NCI-H748 (cell line): Measurements from ENCODE around the gene ZNF366.

Experiments used
- DNase-seq: peaks from one replicate; lab custom pipeline; 2025; ENCODE audit not compliant: unreplicated experiment; lab: John Stamatoyannopoulos, UW

The ZNF366 gene

DNA sequence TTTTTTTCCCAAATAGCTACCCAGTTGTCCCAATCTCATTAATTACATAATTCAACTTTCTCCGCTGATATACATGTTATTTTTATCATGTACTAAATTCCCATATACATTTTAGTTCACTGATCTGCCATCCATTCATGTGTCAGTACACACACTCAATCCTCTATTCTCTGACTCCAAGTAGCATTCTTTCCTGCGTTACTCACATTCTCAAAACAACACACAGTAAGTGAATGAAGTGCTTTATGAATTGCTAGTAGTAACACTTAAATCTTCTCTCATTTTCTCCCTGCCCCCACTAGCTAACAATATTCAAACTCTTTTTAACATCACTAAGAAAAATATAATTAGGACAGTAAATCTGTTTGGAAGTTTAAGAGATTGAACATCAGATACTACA lies 8.9 kb downstream of the ZNF366 start:
- DNase-seq = no peak

DNA sequence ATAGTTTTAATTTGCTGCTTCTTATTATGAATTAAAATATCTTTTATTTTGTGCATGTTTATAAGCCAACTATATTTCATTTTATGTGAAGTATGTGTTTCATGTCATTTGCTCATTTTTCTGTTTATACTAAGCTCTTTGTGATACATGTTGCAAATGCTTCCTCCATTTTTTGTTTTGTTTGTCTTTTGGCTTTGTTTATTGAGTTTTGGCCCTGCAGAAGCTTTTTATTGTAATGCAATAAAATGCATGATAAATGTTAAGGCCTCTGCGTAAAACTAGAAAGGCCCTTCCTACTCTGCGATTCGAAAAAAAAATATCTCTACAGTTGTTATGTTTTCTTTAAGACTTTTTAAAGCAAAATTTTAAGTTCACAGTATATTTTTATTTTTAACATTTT lies 9.4 kb downstream of the ZNF366 start:
- DNase-seq = no peak

DNA sequence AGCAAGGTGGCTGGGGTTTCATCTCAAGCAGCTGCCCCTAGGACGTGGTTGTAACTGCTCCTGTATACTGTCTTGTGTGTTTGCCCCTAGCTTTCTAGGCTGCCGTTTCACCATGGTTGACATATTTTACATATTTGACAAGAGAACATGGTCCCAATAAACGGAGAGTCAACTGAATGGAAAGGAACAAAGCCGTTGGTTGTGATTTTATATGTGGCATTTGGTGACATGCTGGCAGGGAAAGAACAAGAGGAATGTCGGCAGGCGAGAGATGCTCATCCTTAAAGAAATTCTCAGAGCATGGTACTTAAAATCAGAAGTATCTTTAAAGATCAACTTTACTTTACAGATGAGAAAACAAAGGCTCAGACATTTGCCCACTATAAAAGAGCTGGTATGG lies 11.8 kb downstream of the ZNF366 start:
- no peak for DNase-seq

DNA sequence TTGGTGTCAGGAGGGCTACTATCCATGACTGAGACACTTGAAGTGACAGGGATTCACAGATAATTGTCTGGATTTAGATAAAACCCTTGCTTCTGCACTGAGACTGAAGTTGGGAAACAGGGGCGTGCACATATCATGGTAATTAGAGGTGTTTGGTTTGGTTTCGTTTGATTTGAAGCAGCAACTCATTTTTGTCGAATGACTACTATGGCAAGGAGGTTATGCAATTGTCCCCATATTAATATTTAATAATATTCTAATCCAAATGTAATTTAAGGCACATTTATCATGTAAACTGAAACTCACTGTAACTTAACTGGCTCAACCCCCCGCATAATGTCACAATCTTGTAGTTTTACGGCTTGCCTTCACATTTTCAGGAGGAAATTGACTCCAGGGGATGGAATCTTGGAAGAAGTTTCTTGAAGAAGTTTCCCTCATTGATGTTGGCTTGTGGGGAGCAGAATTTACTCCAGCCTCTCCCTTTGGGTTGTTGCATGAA lies 12.5 kb downstream of the ZNF366 start:
- no peak for DNase-seq

DNA sequence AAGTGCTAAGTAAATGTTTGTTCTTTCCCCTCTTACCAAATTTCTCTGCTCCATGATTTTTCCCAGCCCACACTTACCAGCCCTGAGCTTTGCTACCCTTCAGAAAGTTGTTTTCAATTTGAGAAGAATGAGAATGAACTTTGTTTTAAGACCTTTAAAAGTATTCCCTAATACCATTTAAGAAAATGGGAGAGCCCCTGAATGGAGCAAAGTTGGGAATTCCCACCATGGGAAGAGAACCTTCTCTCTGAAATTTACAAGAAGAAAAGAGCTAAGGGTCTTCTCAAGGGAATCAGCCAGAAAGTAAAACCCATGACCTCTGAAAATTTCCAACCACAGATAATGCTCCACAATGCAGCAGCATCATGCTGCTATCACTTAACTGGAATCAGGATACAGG lies 17.7 kb downstream of the ZNF366 start:
- DNase-seq = no peak

DNA sequence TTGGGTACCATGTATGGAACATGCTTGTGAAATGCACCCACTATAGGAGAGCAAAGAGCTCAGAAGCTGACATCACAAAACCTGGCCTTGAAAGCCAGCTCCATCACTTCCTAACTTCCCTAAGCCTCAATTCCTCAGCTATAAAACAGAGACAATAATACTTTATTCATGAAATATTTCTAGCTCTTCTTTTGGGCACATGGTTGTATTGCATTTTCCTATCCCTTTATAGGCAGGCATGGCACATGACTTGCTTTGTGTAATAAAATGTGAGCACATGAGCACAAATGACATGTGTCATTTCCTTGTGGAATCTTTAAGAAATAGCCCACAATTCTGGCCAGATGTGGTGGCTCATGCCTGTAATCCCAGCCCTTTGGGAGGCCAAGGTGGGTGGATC lies 18.5 kb downstream of the ZNF366 start:
- DNase-seq = no peak

DNA sequence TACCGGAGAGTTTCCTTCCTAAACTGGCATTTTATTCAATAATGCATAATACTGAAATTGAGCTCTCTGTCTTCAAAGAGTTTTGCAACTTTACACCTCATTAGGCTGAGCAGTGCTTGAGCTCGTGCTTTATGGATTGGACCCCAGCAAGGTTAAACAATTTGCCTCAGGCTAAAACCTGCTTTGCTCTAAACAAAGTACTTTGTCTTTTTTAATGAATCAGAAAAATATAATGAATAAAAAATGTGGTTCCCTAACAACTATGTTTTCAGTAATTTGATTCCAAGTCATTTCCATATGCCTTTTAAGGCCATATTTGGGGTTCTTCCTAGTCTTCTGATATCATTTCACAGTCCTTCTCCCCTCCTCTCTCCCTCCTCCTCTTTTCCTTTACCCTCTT lies 20.0 kb downstream of the ZNF366 start:
- DNase-seq = no peak

DNA sequence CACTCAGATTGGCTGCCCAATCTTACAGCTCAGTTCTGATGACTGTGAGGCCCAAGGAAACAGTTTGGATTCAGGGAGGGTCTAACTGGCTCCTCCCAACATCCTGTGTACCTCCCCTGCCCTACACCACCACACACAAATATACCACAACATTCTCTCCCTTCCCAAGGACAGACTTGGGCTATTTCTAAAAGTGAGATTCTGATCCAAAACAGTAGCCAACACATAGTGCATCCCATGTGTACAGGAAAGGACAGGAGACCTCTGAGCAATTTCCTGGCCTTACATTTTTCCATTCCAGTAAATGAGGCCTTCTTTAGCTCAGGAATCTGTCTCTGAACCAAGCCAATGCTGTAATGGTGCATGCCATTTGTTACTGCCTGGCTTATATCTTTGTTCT lies 20.8 kb downstream of the ZNF366 start:
- no peak for DNase-seq

DNA sequence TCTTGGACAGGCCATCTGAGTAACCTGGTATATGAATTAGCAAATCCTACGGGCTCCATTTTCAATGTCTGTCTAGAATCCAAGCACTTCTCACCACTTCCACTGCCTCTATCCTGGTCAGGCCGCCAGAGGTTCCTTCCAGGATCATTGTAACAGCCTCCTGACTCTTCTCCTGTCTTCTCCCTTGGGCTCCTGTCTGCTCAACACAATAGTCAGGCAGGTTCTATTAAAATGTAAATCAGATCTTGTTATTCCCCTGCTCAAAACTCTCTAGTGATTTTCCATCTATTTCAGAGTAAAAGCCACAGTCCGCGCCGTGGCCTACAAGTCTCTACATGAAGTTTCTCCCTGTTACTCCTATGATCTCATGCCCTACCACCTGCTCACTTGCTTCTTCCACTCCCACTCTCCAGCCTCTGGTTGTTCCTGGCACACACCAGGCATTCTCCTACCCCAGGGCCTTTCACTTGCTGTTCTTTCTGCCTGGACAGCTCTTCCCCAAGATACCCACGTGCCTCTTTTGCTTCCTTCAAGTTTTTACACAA lies 21.7 kb downstream of the ZNF366 start:
- no peak for DNase-seq

DNA sequence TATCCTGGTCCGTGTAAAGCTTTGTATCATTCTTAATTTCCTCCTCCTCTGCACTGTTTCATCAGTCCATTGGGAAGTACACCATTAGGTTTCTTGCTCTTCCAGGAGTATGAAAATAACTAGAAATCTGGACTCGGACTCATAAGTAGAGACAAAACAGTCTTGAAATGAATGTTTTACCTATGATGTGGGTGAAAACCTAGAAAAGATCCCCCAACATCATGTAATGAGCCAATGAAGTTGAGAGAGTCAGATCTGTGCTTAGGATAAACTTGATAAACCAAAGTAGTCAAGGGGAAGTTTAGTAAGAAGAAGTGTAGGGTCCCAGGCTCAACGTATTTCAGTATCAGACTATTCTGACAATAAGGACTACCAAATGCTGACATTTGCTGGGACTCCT lies 25.2 kb downstream of the ZNF366 start:
- no peak for DNase-seq

DNA sequence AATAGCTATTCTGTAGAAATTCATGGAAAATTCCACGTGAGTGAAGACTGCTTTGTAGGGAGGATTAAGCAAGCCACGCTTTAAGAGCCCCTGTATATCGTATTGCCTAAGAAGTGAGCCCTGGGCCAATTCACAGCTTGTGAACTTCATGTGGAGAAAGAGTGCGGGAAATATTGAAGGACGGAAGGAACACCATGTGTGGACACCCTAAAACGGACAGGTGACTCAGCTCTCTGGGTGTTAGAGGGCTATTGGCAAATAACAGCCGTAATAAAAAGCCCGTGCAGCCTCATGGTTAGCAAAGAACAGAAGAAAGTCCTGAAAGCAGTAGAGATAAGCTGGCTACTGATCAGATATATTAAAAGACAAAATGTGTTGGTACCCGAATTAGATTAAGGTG lies 26.4 kb downstream of the ZNF366 start:
- DNase-seq = no peak

DNA sequence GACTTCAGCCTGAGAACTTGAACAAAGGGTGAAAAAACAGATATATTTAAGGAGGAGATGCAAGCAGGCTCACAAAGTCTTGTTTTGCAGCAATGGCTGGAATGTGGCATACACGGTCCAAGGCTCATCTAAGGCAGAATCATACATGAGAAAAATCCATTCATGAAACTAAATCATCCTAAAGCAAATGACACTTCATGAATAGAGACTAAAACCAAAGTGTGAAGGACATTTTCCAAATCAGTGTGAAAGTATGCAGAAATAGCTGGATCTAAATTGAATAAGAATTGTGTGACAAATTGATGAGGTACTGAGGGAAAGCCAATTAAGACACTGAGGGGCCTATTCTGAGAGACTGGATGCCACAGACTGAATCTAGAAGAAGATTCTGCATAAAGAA lies 27.3 kb downstream of the ZNF366 start:
- no peak for DNase-seq

DNA sequence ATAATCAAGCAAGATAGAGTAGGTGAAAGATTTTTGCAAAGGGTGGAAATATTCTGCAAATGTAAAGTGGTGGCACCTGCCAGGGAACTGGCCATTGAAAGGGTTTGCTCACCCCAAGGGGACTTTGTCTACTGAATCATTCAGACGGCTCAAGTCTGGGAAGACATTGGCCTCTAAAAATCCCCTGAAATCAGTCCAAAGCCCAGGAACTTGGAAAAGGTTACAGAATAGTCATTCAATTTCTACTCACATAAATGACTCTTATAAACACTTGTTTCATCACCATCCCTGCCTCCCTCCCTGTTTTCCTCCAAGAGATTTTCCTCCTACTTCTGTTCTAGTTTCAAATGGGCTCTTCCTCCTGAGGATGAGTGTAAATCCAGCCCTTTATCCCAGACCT lies 28.5 kb downstream of the ZNF366 start:
- no peak for DNase-seq

DNA sequence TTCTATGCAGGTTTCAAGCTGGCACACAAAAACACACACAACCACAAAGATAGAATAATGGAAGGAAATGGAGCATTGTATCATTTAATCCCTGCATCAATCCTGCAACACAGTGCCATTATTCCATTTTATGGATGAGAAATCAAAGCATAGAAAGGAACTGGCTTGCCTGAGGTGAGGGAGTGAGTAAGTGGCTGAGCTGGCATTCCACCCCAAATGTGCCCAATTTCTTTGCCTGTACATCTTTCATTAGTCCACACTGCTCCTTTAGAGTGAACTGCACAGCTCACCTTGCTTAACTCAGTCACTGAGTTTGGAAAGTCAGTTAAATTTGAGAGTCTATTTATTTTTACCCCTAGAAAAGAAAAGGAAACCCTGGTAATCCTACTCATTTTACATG lies 28.9 kb downstream of the ZNF366 start:
- DNase-seq = no peak

DNA sequence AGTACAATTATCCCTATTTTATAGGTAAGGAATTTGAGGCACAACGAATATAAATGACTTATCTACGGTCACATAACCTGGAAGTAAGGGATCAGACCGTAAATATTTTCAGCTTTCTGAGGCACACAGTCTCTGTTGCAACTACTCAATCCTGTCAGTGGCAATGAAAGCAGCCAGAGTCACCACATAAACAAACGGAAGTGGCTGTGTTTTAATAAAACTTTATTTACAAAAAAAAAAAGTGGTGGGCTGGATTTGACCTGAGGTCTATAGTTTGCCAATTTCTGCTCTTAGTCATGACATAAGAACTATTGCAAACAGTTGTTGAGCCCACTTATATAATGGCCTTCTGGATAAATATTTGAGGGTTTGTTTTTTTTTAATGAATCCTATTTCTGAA lies 29.6 kb downstream of the ZNF366 start:
- no peak for DNase-seq

DNA sequence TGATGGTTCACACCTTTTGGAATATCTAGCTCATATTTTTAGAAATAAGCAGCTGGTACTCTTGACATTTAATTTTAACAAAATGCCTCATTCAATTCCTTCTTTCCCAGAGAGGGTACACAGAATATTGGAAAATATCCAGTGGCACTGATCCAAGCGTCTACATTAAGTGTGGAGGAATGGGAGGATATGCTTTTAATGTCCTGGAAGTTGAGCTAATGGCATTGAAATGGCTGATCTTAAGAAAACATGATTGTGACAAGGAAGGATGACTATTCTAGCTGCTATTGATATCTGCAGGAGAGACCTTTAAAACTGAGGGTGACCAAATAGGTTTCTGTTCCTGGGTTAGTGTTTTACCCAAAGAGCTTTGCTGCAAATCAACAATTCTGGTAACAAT lies 30.0 kb downstream of the ZNF366 start:
- no peak for DNase-seq

DNA sequence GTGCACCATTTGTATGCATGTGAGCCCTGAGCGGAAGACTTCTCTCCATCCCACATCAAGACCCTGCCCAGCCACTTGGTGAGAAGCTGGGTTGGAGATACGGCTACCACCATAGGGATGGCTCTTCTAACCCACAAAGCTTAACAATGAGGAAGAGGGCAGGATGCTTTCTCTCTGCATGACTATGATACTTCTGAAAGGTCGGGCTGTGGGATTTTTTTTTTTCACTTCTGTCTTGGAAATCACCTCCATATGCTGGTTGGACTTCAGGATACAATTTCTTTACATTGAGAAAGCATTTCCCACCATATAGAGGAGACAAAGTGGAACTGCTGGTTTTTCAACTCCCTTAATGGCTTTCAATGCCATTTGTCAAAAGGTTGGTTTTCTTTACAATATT lies 30.5 kb downstream of the ZNF366 start:
- DNase-seq = no peak

DNA sequence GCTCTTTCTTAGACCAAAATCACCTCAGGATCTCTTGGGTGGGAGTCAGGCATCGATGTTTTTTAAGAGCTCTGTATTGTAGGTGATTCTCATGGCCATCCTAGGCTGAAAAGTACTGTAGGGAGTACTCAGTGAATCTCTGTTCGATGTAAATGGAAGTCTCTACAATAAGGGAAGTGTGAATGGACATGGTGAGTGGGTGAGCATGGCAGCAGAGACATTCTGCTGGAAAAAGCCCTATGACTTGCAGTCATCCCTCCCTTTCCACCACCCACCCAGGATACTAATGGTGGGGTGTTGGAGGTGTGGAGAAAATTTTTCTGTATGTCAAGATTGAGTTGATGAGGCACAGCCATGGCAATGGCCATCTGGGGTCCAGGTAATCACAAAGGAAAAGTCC lies 30.9 kb downstream of the ZNF366 start:
- no peak for DNase-seq

DNA sequence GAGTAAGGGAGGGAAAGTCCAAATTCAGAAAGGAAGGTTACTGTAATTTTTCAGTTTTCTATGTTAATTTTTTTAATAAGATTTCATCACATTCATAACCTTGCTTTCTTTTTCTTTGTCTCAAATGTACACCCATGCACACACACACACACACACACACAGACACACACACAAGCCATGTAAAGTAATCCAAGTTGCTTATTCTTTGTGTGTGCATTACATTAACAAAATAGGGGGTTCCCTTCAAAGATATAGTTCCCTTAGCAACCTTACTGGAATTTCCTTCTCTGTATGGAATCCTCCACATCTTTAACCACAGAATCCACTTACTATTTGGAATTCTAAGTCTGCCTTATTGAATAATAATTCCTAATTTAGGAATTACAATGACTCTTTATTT lies 32.7 kb downstream of the ZNF366 start:
- no peak for DNase-seq

DNA sequence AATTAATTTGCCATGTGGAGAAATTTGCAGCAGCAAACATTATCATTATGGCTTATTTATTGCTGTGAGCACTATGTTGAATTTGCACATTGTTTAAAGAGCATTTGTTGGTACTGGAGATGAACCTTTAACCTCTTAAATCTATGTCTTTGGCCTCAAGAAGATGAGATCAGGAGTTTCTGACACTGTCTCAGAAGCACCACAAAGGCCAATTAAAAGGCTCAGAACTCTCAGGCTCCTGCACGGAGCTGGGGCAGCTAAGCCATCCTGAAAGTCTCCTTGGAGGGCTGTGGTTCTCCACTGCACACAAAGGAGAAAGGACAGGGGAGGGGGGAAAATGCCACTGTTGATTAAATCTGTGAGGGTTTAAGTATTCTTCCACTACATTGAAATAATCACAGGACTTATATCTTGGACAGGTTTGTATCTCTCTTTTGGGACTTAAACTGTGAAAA lies 33.1 kb downstream of the ZNF366 start:
- no peak for DNase-seq

DNA sequence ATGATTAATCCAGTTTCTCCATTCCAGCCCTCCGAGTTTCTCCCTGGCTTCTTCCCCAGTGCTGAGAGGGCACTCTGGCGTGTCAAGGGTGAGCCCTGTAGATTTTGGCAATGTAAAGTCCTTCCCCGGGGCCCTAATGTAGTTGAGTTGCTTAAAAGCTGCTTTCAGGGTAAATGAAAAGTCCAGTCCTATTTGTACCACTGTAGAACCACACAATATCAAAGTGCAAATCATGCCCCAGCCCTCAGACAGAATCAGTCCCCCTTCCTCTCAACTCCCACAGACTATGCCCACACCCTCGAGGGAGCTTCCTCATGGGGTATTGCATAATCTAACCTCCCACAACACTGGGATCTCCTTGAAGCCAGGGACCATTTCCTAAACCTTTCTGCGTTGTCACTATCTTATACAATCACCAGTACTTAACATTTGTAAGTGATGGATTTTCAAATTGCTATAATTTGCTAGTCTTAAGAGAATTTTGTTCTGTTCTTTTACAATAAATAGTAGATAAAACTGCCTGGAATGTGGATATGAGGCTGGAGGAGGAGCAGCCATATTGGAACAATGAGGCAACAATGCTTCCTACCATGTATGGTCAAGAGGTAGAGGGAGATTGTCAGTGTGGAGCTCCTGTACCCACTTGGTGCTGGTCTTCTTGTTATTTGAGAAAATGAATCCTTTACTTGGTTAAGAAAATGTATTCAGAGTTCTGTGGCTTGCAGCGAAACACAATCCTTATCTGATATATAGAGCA lies 34.4 kb downstream of the ZNF366 start:
- no peak for DNase-seq

DNA sequence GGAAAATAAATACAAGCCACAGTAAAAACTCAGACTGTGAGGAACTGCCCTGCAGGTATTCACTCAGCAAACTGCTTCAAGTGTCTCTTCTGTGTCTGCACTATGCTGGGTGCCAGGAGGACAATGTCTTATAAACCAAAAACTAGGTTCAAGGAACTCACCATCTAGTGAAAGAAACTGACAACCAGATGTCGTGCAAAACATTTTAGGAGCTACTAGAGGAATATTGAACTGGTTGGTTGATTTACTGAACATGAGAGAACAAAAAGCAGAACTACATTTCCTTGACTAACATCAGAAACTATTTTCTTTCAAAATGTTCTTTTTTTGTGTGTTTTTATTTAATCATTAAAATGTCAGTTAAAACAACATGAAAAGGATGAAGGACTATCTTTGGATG lies 35.2 kb downstream of the ZNF366 start:
- DNase-seq = no peak

DNA sequence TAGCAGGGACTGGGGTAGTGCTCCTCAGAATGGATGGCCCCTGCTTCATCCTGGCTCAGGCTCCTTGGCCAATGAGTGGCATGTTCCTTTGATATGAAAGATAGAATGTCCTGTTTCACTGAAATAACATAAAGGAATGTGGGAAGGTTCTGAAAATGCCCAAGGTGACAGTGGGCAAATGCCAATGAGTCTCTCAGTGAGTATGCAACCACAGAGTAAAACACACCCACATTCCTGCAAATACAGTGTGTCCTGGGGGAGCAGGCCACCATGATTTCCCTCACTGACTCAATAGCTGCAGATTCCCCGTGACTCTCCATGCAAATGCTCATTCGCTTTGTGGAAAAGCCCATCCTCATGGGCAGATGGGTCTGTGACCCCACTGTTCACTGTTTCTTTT lies 36.4 kb downstream of the ZNF366 start:
- DNase-seq = no peak
